Activated gamma-delta T cell (primary cell): ENCODE measurements around the gene FRA10AC1.

Experiments used
- DNase-seq: peaks from one replicate; lab custom pipeline; 2025; lab: John Stamatoyannopoulos, UW
- total RNA-seq, 2 donors: gene quantifications; one replicate each; lab custom pipeline; 2026; lab: John Stamatoyannopoulos, UW

Gene FRA10AC1, protein sequence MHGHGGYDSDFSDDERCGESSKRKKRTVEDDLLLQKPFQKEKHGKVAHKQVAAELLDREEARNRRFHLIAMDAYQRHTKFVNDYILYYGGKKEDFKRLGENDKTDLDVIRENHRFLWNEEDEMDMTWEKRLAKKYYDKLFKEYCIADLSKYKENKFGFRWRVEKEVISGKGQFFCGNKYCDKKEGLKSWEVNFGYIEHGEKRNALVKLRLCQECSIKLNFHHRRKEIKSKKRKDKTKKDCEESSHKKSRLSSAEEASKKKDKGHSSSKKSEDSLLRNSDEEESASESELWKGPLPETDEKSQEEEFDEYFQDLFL
- total RNA-seq: 27.4 to 29.7 reads per million in 2 donors

DNA sequence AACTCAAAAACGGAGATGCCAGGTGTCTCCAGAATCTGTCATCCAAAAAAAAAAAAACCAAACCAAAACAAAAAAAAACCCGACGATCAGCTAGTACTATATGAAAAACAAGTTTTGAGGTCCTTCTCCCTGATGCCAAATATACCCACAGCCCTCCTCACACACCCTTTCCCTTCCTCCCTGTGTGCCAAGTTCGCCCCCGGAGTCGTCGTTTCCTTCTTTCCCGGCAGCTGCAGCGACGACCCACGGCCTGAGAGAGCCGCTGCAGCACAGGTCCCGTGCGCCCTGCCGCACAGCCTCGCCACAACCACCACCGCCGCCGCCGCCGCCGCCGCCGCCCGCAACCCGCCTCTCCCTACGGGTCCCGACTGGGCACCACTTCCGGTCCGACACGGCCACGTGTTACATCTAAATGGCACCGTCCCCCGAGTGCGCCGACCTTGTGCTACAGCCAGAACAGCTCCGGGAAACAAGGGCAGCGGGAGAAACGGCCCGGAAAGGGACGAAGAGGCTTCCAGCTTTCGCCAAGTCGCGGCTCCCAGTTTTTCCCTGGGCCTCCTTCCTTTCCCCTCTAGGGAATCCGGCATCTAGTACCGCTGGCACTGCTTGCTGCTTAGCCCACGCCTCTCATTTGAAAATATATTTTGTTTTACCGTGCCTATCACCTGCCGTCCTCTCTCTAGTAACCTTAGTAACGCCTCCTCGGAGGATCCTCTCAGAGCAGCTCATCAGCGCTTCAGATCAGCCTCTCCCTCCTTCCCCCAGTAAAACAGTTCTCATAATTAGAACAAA, at the start of gene FRA10AC1:
TSS of gene FRA10AC1 (minus strand) at position 383 of the 792 bp plus-strand sequence. CDS start 2,486 bp downstream, outside the sequence.
- DNase-seq: peak; percentile 59

DNA sequence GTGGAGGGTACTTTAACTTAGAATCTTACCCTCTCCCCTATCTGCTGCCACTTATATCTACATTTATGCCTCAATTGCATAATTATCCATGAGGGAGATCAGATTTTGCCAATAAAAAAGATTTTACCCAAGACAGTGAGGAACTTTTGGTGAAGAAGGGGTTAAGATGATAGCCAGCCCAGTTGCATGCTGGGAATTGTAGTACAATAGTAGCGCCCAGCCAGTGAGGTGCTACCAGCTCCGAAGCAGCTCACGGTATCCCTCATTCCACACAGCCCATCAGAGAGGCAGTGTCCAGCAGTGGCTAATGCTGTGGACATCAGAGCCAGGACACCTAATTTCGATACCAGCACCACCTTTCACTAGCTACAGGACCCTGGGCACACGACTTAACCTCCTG, 49.4 kb upstream of the FRA10AC1 start:
- no peak for DNase-seq

DNA sequence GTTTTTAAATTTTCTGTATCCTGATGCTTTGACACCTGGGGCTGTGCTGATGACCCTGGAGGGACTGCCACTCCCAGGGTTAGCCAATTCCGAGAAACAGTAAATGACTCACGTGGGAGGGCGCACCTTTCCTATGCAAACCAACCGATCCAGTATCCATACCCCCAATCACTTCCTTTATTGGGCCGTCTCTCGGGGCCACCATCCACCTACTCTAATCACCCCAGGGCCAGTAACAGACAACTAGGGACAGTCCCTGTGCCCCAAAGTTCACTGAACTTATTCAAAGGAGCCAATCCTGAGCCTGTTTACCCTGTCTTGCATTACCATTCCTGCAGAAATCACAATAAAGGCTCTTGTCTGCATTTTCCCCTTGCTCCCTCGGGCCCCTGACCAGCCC, 48.7 kb upstream of the FRA10AC1 start:
- DNase-seq: no peak

DNA sequence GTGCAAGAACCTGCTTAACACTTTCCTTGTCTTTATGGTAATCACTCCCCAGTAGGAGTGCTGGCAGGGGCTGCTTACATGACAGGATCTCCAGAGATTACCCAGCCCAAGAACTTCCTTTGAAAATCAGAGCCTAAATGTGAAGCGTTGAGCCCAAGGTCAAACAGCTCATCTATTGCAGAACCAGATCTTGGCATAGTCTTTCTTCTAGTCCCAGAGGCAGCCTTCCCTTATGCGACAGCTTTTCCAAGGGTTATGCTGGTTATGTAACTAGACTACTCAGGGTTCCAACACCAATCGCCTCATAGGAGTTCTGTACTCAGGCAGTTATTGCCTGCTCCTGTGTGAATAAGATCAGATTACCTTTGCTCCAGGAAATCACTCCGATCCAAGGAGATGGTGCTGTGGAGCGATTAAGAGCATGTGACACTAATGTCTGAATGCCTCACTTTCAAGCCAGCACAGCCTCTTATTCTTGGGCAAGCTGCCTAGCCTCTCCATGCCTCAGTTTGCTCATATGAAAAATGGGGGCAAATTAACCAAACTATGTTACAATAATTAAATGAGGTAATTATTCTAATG, 46.9 kb upstream of the FRA10AC1 start:
- DNase-seq: no peak

DNA sequence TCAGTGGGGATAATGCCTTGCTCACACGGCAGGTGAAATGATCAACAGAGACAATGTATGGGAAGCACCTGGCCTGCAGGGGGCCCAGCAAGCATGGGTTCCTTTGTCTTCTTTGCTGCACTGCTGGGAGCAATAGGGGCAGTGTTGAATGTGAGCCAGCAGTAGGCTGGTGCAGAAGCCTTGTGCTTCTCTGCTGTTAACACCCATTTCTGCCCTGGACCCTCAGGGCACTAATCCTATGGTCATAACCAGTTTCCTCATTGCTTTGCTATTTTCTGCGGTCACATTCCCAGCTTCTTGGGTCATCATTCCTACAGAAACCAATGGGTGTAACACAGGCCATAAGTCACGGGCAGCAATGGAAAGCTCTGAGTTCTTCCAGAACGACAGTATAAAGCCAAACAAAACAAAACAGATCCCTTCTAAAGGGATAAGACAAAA, 44.5 kb upstream of the FRA10AC1 start:
- no peak for DNase-seq

DNA sequence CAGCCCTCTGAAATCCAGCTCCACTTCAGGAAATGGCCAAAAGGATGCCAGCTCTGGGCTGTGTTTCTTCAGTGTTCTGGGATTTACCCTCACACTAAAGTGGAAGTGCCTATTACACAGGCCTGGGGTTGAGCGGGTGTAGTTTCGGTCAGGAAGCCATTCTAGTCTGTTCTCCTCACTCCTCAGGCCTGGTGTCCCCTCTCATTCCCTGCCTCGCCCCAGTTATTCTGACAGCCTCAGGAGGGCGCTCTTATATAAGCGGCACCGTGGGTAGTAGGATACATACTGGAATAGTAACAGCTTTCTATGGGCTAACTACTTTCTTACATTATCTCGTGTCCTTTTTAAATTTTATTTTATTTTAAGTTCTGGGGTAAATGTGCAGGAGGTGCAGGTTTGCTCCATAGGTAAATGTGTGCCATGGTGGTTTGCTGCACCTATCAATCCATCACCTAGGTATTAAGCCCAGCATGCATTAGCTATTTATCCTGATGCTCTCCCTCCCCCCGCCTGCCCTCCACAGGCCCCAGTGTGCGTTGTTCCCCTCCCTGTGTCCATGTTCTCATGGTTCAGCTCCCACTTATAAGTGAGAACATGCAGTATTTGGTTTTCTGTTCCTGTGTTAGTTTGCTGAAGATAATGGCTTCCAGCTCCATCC, 43.1 kb upstream of the FRA10AC1 start:
- DNase-seq: no peak

DNA sequence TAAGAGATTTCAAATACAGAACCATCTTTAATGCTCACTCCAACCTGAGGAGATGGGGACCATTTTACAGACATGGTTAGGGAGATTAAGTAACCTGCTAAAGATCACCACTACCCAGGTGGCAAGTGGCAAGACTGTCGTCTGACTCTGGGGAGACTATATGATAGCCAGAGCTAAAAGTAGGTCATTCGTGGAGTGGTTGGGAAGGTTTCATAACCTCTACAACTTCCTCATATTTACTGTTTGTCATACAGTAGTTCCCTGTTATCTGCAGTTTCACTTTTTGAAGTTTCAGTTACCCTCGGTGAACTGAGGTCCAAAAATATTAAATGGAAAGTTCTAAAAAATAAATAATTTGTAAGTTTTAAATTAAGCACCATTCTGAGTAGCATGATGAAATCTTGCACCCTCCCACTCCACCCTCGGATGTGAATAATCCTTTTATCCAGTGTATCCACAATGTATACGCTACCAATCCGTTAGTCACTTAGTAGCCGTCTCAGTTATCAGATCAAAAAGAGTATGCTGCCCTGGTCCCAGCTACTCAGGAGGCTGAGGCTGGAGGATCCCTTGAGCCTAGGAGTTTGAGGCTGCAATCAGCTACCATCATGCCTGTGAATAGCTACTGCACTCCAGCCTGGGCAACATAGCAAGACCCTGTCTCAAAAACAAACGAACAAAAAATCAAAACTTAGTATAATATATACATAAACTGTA, 40.4 kb upstream of the FRA10AC1 start:
- DNase-seq: no peak

DNA sequence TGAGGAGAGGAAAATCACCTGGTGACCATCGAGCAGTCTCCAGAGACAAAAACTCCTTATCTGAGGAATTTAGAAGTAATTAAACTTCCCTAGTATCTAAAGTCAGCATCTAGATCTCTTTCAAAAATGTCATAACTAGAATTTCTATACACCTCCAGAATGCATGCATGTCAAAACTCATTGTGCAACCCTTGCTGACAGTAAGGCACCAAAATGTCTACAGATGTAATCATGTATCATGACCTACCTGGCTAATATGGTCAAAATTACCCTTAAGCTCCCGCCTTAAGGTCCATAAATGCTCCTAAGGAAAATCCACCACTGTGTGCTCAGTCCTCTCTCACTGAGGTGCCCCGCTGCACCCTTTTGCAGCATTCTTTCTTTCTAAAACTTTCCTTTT, 39.0 kb upstream of the FRA10AC1 start:
- no peak for DNase-seq

DNA sequence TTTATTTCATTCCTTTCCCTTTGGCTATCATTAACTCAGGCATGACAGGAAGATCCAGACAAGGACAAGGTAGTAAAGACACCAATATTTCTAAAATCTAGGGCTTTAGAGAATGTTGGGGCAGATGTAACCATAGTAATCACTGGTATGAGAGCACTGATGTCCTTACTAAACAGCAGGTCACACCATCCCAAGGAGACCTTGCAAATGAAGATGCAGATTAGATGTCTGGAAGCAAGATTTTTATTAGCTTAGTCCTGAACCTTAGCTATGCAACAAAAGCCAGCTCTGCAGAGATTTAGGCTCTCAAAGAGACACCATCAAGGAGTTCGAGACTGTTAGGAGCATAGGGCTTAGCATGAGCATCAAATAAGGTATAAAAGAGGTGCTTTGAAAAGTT, 23.6 kb upstream of the FRA10AC1 start:
- no peak for DNase-seq

DNA sequence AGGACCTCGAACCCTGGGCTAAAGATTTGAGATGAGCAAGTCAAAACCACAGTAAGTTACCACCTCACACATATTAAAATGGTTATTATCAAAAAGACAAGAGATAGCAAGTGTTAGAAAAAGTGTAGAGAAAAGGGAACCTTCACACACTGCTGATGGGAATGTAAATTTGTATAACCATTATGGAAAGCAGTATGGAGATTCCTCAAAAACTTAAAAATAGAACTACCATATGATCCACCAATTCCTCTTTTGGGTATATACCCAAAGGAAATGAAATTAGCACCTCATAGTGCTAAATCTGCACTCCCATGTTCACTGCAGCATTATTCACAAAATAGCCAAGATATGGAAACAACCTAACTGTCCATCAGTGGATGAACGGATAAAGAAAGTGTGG, 20.8 kb upstream of the FRA10AC1 start:
- DNase-seq: no peak

DNA sequence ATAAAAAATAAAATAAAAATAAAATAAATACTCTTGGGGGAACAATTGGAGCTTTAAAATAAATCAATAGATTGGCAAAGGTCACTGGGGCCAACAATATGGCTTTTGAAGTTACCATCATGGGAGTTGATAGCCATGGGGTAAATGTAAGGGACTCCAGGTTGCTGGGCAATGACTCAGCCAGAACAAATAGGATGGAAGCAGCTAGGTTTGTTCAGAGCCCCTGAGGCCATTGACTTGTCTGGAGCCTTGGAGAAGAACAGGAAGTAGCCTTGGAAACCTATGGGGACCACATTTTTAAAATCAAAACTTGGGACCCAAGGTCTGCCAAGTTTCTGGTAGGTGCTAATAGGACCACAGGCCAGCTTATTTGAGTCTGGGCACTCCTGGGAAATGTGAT, 20.2 kb upstream of the FRA10AC1 start:
- no peak for DNase-seq

DNA sequence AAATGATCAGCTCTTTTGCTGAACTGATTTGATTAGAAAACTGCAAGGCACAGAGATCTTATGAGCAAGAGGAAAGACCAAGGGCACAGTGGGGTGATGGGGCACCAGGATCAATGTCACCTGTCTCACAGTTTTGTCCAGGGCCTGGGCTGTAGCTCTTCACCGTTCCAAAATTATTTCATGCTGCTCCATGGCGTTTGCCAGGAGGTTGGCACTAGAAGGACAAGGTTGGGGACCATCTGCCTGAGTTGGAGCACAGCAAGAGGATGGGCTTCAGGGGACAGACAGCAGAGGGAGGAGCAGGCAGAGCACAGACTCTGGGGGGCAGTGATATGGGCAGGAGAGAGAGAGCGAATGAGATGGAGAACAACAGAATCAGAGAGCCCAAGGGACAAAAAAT, 17.5 kb upstream of the FRA10AC1 start:
- no peak for DNase-seq

DNA sequence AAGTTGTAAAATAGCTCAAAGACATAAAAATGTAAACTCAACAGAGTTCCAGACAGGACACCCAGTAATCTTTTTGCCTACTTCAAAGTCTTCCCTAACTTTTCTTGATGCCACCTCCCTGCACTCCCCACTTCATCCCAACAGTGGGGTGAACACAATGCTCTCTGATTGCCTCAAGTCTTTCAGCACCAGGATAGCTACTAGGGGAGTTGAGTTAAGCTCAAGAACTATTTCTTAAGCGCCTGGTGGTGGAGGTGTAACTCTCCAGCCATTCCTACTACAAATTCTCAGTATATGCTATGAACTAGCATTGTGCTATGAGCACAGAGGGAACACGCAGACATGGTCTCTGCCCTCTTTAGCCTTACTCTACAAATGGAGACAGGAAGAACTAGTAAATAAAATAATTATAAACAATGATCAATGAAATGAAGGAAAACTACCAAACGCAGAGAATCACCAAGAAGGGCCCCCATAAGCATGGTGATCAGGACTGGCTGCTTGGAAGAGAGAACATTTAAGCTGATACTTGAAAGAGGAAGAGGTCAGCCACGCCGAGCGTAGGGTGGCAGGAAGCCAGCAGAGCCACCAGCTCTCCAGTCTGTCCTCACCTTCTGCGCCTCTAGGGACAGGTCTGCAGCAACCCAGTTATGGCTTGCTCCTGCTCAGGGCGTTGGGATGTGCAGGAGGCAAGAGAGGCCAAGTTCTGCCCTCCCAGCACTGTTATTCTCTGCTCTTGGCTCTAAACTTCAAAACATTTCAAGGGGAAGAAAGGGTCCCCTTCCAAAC, 16.7 kb upstream of the FRA10AC1 start:
- DNase-seq: no peak

DNA sequence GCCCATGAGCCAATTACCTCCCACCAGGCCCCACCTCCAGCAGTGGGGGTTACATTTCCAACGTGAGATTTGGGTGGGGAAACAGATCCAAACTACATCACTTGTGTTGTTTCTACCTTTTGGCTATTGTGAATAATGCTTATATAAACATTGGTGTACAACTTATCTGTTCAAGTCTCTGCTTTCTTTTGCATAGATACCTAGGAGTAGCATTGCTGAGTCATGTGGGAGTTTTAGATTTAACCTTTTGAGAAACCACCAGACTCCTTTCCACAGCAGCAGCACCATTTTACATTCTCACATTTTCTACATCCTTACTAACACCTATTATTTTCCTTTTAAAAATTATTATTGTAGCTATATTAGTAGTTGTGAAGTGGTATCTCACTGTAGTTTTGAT, 14.4 kb upstream of the FRA10AC1 start:
- DNase-seq: no peak

DNA sequence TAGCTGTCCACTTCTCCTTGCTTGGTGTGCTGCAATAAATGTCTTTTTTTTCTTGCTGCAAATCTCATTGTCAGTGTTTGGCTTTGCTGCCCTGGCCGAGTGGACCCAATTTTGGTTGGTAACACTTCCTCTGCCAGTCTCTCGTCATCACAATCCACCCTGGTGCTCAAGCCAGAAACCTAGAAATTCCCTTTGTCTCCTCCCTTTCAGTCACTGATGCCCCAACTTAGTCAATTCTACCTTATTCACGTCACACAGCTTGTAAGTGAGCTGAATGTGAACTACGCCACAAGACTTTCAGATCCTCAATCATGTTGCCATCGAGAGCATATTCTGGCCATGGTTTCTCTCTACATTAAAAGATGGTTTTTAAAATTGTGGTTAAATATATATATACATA, 13.0 kb upstream of the FRA10AC1 start:
- no peak for DNase-seq

DNA sequence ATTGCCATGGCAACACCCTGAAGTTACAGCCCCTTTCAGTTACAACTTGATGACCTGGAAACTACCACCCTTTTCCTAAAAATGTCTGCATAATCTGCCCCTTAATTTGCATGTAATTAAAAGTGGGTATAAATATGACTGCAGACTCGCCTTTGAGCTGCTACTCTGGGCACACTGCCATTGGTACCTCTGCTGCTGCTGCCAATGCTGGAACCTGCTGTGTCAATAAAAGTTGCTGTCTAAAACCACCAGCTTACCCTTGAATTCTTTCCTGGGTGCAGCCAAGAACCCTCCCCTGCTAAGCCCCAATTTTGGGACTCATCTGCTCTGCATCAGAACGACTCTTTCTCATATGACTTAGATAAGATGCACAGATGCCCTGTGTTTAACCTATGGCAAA, 10.2 kb upstream of the FRA10AC1 start:
- no peak for DNase-seq

DNA sequence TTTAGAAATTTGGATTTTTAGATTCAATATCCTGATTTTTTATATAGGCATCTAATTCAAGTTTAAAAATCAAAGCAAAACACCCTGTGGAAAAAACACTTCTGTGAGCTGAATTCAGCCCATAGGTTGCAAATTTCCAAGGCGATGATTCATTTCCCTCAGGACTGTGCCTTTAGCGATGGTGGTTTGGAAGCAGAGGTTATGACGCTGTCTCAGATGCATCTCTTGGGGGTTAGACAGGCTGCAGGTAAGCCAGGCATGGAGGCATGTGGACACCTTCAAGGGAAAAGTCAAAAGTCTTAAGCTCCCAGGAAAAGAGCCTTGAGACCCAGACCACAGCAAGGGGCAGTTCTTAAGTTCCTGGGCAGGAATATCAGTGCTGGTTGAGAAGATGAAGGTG, 9.5 kb upstream of the FRA10AC1 start:
- no peak for DNase-seq

DNA sequence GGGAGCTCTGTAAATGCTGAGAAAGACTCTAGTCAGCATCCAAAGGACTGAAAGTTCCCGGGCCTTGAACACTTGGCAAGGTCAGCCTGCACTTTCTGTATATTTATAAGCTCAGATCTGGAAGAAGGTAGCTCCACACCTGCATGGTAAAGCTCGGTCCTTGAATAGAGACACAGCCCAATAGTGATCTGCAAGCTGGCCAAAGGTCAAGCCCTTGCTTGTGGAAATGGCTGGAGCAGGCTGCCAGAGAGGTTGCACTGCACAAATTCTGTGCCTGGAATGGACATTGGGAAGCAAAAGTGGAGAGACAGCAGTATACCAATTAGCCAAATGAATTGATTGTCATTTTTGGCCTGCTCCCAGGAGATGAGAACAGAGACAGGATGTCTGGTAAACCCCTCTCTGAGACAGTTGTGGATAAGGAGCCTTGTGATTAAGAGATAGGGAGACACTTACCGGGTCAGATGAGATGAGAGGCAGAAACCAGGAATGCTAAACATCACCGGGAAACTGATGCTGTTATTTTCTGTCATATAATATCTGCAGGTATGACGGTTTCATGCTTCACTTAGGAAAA, 8.0 kb upstream of the FRA10AC1 start:
- DNase-seq: no peak

DNA sequence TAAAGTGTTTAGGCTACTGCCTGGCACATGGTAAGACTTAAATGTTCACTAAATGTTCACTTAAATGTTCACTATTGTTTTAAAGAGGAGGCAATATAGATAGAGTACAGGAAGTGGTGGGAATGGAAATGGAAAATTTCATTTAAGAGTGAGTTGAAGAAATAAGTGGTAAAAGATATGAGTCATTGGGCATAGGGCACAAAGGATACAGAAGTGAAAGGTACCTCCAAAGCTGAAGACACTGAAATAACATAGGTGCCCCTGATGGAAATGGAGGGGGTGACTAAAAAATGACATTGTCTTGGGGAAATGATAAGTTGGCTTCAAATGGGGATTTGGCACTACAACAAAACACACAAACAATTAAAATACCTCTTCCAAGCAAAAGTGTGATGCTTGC, 5.2 kb upstream of the FRA10AC1 start:
- DNase-seq: no peak

DNA sequence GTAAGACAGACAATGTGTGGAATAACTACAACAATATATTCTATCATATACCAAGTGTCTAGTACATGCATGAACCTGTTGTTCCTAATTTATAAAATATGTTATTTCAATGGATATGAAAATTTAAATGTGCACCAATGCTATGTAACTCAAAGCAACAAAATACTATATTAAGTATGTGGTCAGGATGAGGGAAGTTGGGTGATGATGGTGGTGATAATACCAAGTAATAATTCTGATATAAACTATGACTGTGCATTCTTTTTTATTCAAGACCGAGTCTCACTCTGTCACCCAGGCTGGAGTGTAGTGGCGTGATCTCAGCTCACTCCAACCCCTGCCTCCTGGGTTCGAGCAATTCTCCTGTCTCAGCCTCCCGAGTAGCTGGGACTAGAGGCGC, 2.1 kb upstream of the FRA10AC1 start:
- no peak for DNase-seq

DNA sequence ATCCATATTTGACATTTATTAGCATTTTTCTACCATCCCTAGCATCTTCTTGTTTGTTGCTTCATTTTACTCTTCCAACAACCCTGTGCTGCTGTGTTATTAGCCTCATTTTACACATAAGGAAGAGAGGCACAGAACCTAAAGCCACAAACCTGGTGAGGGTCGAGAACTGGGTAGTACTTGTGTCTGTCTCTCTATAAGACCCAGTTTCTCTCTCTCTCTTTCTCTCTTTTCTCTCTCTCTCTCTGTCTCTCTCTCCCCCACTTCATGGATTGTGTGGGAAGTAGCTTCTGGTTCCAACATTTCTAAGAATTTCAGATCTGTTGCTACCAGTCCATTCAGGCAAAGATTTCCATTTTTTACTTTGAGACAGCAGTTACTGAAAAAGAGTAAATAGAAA, 1.4 kb upstream of the FRA10AC1 start:
- DNase-seq: no peak
